Amniotic stem cell (primary cell): ENCODE data around the gene MATN4.
"Not testable (repeated sequence)": the region's sequence is repeated elsewhere in the genome, so short reads cannot be mapped to it uniquely, and the experiment has no call there.

Experiments used
- DNase-seq: peaks from one replicate; lab custom pipeline; 2025; lab: John Stamatoyannopoulos, UW

Gene MATN4, protein sequence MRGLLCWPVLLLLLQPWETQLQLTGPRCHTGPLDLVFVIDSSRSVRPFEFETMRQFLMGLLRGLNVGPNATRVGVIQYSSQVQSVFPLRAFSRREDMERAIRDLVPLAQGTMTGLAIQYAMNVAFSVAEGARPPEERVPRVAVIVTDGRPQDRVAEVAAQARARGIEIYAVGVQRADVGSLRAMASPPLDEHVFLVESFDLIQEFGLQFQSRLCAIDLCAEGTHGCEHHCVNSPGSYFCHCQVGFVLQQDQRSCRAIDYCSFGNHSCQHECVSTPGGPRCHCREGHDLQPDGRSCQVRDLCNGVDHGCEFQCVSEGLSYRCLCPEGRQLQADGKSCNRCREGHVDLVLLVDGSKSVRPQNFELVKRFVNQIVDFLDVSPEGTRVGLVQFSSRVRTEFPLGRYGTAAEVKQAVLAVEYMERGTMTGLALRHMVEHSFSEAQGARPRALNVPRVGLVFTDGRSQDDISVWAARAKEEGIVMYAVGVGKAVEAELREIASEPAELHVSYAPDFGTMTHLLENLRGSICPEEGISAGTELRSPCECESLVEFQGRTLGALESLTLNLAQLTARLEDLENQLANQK

DNA sequence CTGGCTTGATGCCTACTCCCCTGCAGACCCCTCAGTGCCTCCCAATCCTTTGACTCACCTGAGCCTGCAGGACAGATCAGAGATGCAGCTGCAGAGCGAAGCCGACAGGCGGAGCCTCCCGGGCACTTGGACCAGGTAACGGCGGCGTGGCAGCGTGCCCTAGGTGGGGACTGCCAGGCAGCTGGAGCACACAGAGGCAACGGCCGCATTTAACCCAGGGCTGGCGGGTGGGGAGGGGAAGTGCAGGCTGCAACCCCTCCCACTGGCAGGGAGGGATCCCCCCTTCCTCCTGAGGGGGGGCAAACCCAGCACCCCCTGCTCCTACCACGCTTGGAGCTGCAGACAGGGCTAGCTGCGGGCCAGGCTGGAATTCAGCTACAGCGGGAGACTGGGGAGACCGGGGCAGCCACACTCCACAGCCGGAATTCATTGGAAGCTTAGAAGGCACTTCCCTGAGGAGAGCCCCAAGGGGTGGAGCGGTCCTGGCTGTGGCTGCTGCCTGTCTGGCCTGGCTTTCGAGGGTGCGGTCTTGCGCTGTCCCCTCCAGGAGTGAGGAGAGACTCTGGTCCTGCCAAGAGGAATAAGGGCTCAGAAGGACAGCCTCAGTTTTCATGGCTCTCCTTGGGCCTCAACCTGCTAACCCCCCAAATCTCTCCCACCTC, at the start of gene MATN4:
Gene MATN4 (minus strand): TSS at position 183 of the 662 bp plus-strand sequence. CDS start 2,717 bp downstream, outside the sequence.
- no peak for DNase-seq

GRCh38 chr20:45355209-45356084, 47.3 kb upstream of the MATN4 start:
- DNase-seq = no peak

GRCh38 chr20:45354423-45355208, 46.5 kb upstream of the MATN4 start:
- DNase-seq = no peak

DNA sequence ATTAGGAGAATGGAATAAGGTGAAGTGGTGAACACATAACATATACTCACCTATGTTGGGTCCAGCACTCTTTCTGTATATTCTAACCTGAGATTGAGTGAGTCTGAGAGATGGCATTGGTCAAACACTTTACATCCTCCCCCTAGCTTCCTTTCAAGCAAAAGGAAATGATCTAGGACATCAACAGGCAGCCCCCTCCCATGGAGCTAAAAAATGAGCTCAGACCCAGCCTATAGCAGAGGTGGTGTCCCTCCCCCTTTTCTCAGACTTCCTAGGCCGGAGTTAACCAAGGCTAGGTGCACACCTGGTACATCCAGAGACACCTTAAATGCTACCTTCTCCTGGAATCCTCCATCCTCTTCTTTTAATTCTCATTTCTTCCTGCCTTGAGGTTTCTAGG, 45.6 kb upstream of the MATN4 start:
- DNase-seq = no peak

- no peak for DNase-seq
Observed at GRCh38 chr20:45352729-45353128, 44.6 kb upstream of the MATN4 start.

GRCh38 chr20:45350795-45351194, 42.7 kb upstream of the MATN4 start:
- DNase-seq = not testable (repeated sequence)

- no peak for DNase-seq
Observed at GRCh38 chr20:45350217-45350616, 42.1 kb upstream of the MATN4 start.

GRCh38 chr20:45347936-45348778, 40.1 kb upstream of the MATN4 start, which contains the start of gene SDC4:
Gene SDC4, minus strand, starts transcription at chr20:45348424. Its CDS starts 40 bp downstream, at chr20:45348384.
- DNase-seq = peak; percentile 45

DNA sequence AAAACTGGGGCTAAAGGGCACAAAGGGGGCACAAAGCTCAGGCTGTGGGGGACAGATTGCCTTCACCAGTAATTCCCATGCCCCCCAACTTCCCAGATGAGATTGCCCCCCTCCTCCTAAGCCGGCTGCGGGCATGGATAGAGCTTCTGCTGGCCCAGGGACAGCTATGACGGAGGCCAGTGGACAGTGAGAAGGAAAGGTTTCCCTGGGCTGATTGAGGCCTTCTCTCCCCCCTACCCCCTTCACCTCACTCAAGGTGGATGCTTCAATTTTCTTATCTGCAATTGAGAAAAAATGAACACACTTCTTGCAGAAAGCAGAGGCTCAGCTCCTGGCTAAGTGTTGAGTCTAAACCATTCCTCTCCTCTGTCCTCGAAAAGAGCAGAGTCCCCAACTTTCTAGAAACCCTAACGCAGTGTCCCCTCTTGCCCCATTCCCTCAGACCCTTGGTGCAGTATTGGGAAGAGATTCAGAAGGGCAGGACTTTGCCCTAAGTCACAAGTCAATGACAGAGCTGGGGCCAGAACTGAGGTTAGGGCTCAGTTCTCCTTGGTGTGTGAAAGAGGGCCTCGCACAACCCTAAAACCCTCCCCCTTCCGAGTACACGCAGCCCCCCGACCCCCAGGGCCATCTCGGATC, 39.3 kb upstream of the MATN4 start:
- no peak for DNase-seq

DNA sequence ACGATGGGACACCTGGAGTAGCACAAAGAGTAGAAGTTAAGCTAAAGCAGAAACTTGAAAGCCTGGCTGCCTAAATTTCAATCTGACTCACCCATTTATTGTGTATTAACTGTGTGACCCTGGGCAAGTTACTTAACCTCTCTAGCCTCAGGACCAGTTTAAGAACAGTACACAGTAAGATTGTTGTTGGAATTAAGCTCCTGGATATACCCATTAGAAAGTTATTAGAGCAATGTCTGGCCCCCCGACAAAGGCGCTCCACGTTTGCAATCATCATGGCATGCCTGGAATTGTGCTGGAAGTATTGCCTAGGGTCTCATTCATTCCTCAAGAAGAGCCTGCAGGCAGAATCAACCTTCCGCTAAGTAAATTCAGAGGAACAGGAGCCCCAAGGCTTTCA, 38.8 kb upstream of the MATN4 start:
- no peak for DNase-seq

- no peak for DNase-seq
Observed at GRCh38 chr20:45346291-45346718, 38.2 kb upstream of the MATN4 start.

DNA sequence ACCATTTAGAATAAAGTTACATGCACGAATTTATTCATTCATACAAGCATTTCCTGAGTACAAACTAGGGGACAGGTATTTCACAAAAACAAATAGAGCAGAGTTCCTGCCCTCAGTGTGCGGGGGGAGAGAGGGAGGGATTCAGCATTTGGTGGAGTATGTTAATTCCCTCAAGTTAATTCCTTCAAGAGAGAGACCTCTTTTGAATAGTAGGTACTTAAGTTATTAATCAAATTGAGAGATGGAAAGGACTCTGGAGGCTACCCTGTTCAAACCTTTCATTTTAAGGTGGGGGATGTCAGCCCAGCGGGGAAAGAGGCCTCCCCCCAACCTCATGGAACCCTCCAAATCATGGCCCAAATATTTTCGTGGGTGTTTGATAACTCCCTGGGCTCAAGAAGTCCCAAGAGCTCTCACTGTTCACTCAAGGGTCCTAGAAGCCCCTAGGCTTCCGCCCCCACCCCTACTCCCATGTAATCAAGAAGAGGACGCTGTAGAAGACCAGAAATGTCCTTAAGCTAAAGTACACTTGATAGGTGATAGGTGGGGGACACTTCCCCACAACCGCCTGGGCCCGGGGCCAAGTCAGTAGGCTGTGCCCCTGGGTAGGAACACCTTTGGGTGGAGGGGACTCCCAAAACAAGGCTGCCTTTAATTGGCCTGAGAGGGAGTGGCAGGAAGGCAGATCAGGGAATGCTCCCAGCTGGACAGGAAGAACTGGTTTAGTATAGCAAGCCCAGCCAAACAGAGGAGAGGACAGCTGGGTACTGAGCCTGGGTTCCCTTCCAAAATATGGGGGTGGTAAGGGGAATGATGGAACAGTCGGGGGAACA, 37.2 kb upstream of the MATN4 start:
- no peak for DNase-seq

DNA sequence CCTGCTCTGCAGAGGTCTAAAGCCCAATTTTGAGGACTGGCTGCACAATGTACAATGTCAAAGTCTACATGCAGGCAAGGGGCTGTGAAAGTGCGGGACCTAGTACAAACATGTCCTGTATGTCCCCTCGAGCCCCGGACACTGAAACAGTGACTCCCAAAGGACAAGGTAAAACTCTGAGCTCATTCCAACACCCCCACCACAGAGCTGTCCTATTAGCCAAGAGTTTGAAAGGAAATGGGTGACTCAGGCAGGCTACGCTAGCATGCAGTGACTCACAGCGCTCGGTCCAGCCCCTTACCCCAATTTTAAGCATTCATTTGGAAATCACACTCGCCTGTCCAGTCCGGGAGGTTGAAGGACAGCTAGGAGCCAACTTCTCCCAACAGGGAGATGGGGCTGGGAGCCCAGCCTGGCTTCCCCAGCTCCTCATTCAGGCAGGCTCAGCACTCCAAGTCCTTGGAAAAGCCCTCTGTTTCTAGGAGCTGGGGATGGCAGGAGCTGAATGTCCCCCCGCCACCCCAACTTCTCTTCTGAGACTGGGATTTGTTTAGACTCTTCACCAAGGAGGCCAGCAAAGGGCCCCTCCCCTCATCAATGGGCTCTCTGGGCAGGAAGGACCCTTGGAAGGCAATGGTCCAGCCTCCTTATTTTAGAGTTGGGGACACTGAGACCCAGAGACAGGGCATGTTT, 36.2 kb upstream of the MATN4 start:
- DNase-seq = peak; percentile 81

GRCh38 chr20:45343532-45344167, 35.6 kb upstream of the MATN4 start:
- no peak for DNase-seq

DNA sequence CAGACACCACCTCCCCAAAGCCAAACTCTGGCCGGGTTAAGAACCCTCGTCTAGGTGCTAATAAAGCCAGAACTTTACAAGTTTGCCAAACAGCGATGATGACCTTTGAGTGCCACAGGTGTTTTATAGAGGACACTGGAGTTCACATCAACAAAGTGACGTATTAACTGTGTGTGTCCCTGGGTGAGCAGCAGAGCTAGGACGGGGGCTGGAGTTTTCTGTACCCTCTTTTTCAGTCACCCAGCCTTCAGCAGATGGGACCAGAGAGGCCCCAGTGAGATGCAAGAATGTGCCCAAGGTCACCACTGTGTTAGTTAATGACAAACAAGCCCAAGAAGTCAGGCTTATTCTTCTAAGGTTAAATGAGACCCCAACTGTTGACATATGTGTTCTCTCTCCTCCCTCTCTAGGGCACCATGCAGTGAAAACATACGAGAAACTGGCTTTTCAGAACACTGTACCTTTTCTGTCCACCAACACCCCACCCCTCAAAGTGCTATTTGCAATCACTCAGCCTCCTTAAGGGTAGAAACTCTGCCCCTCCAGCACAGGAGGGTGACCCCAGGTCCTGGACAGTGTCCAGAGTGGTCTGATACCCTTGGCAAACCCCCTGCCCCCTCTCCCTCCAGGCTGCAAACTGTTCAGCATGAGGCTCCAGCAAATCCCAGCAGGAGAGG, 34.9 kb upstream of the MATN4 start:
- no peak for DNase-seq

GRCh38 chr20:45341939-45342854, 34.1 kb upstream of the MATN4 start:
- peak; percentile 34 for DNase-seq
